ENCODE data around the gene DNAH9.

DNAH9 gene

GRCh38 chr17:11852231-11852630 is 254.0 kb downstream of the DNAH9 start:
- no peak for TF ChIP-seq GABPA (IDR thresholded peaks at IDR 0.05; ENCODE audit: low read depth)
- no peak for TF ChIP-seq CTCF (IDR thresholded peaks at IDR 0.05; ENCODE audit: insufficient read depth, low read length)
- no peak for TF ChIP-seq SPI1 (IDR thresholded peaks at IDR 0.05; ENCODE audit: borderline replicate concordance, low read depth)
- no peak for TF ChIP-seq POLR2AphosphoS5 (IDR thresholded peaks at IDR 0.05; ENCODE audit: low read depth)
- no peak for TF ChIP-seq REST (IDR thresholded peaks at IDR 0.05; ENCODE audit: insufficient replicate concordance, low read depth)
- H3K4me3 ChIP-seq (replicated peaks; ENCODE audit: insufficient read depth, low read length), result no peak overlapping the region
- H3K27ac ChIP-seq (replicated peaks), result no peak overlapping the region

GRCh38 chr17:11852912-11853311 is 254.6 kb downstream of the DNAH9 start:
- no peak for DNase-seq (ENCODE audit: low read depth in 1 of 2, low spot score in 1 of 2)

More at GRCh38 chr17:11852231-11852630, 254.0 kb downstream of the DNAH9 start:
- DNase-seq (ENCODE audit: low read depth in 1 of 2, low spot score in 1 of 2), result no peak
- H3K27me3 ChIP-seq (ENCODE audit: insufficient read depth, poor library complexity, severe bottlenecking), result no peaks in the 10 kb centered on the region

More at GRCh38 chr17:11852912-11853311, 254.6 kb downstream of the DNAH9 start:
- TF ChIP-seq REST (IDR thresholded peaks at IDR 0.05; ENCODE audit: insufficient replicate concordance, low read depth), result no peak
- no peak for TF ChIP-seq CTCF (IDR thresholded peaks at IDR 0.05; ENCODE audit: insufficient read depth, low read length)
- Histone ChIP-seq H3K27me3 (ENCODE audit: insufficient read depth, poor library complexity, severe bottlenecking) (no peaks in the 10 kb centered on the region), H3K4me3 (replicated peaks; ENCODE audit: insufficient read depth, low read length) (no peak overlapping the region), H3K27ac (replicated peaks) (no peak overlapping the region)
